ENCODE results near the gene NFAM1.

Gene NFAM1

GRCh38 chr22:42472671-42473070 is 40.5 kb upstream of the NFAM1 start:
- no peak overlapping the region for H2AFZ ChIP-seq (ENCODE audit: low read depth, low read length, severe bottlenecking)
- H3K9me3 ChIP-seq (ENCODE audit: insufficient read depth, low read length) = no peaks in the 10 kb centered on the region
- no peak overlapping the region for H3K9ac ChIP-seq (ENCODE audit: low read length)
- H3K4me2 ChIP-seq (ENCODE audit: low read depth, low read length, poor library complexity, severe bottlenecking) = no peak overlapping the region
- H3K9me2 ChIP-seq (replicated peaks; ENCODE audit: insufficient read depth, low read length) = no peaks in the 10 kb centered on the region
- H3K27ac ChIP-seq (ENCODE audit: low read depth, low read length) = no peak overlapping the region
- H3F3A ChIP-seq (ENCODE audit: insufficient read depth) = no peaks in the 10 kb centered on the region
- H3K27me3 ChIP-seq (ENCODE audit: low read length) = no peaks in the 10 kb centered on the region
- no peak overlapping the region for H3K4me3 ChIP-seq (ENCODE audit: insufficient read depth, low read length, poor library complexity, severe bottlenecking)
- no peaks in the 10 kb centered on the region for H3K36me3 ChIP-seq (ENCODE audit: low read length)
- TF ChIP-seq CTCF (IDR thresholded peaks at IDR 0.05; ENCODE audit: insufficient read depth, low read length, poor library complexity, severe bottlenecking) (no peak), EZH2phosphoT487 (conservative IDR thresholded peaks at IDR 0.05; ENCODE audit: low read length) (no peak)
- no peaks in the 10 kb centered on the region for H4K20me1 ChIP-seq (ENCODE audit: low read depth, low read length)
- no peaks in the 10 kb centered on the region for H3K79me2 ChIP-seq (ENCODE audit: insufficient read depth, low read length)

- Histone ChIP-seq H3K27ac (ENCODE audit: low read depth, low read length) (no peak overlapping the region), H3K36me3 (ENCODE audit: low read length) (no peaks in the 10 kb centered on the region), H3K9me2 (replicated peaks; ENCODE audit: insufficient read depth, low read length) (no peaks in the 10 kb centered on the region), H3K4me3 (ENCODE audit: insufficient read depth, low read length, poor library complexity, severe bottlenecking) (no peak overlapping the region), H4K20me1 (ENCODE audit: low read depth, low read length) (no peaks in the 10 kb centered on the region), H3K4me2 (ENCODE audit: low read depth, low read length, poor library complexity, severe bottlenecking) (no peak overlapping the region), H2AFZ (ENCODE audit: low read depth, low read length, severe bottlenecking) (no peak overlapping the region), H3K27me3 (ENCODE audit: low read length) (no peaks in the 10 kb centered on the region), H3F3A (ENCODE audit: insufficient read depth) (no peaks in the 10 kb centered on the region), H3K79me2 (ENCODE audit: insufficient read depth, low read length) (no peaks in the 10 kb centered on the region), H3K9ac (ENCODE audit: low read length) (no peak overlapping the region), H3K9me3 (ENCODE audit: insufficient read depth, low read length) (no peaks in the 10 kb centered on the region)
- TF ChIP-seq CTCF (IDR thresholded peaks at IDR 0.05; ENCODE audit: insufficient read depth, low read length, poor library complexity, severe bottlenecking) (no peak), EZH2phosphoT487 (conservative IDR thresholded peaks at IDR 0.05; ENCODE audit: low read length) (no peak)
These were observed 39.2 kb upstream of the NFAM1 start for GRCh38 chr22:42471441-42471840.

DNA sequence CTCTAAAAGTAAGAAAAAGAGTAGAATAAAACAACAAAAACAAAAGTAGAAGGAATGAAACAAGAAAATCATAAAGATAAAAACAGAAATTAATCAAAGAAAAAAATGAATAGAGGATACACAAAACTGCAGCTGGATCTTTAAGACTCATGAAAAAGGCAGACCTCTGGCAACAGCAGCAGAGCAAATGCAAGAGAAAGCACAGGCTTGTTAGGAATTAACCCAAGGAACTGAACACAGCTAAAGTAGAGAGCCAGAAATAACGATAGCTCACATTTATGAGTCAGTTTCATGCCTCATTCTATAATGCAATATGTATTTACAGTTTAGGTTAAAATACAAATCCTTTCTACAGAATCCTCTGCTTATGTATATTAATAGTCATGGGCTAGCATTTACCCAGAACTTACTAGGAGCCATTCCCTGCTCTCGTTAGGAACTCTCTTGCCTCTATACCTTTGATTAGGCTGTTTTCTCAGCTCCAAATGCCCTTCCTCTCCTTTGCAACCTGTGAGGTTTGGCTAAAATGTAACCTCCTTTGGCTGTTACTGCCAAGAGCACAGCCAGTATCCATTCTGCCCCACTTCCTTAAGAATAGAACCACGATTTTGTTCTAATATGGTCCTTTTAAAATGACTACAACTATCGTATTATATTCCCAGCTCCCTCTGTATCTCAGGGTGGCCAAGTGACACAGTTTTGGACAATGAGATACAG is 38.3 kb upstream of the NFAM1 start:
- H3K9me2 ChIP-seq (replicated peaks; ENCODE audit: insufficient read depth, low read length) = no peaks in the 10 kb centered on the region
- no peak overlapping the region for H2AFZ ChIP-seq (ENCODE audit: low read depth, low read length, severe bottlenecking)
- H3K79me2 ChIP-seq (ENCODE audit: insufficient read depth, low read length) = no peaks in the 10 kb centered on the region
- no peak overlapping the region for H3K27ac ChIP-seq (ENCODE audit: low read depth, low read length)
- H3F3A ChIP-seq (ENCODE audit: insufficient read depth) = no peaks in the 10 kb centered on the region
- no peak overlapping the region for H3K4me3 ChIP-seq (ENCODE audit: insufficient read depth, low read length, poor library complexity, severe bottlenecking)
- H4K20me1 ChIP-seq (ENCODE audit: low read depth, low read length) = no peaks in the 10 kb centered on the region
- no peaks in the 10 kb centered on the region for H3K27me3 ChIP-seq (ENCODE audit: low read length)
- H3K36me3 ChIP-seq (ENCODE audit: low read length) = no peaks in the 10 kb centered on the region
- no peak overlapping the region for H3K9ac ChIP-seq (ENCODE audit: low read length)
- TF ChIP-seq CTCF (IDR thresholded peaks at IDR 0.05; ENCODE audit: insufficient read depth, low read length, poor library complexity, severe bottlenecking) (no peak), EZH2phosphoT487 (conservative IDR thresholded peaks at IDR 0.05; ENCODE audit: low read length) (no peak)
- no peaks in the 10 kb centered on the region for H3K9me3 ChIP-seq (ENCODE audit: insufficient read depth, low read length)
- H3K4me2 ChIP-seq (ENCODE audit: low read depth, low read length, poor library complexity, severe bottlenecking) = no peak overlapping the region
